GM12875 (cell line): ENCODE data around the gene PFKFB1.
A peak's percentile ranks its signal among the peaks of the same experiment; 100 is the strongest.

Source experiments
- H3K4me3 ChIP-seq: one replicate; pipeline ENCODE4 v1.5.1; 2011; ENCODE audit warnings: low read depth, low read length, control low read depth
- TF ChIP-seq, protein P1 (sequence below): IDR thresholded peaks from 2 replicates; pipeline ENCODE4 v1.5.1; 2011; ENCODE audit warnings: low read depth, mild to moderate bottlenecking, control low read depth, inconsistent platforms, low read length, moderate library complexity, borderline replicate concordance; ENCODE audit not compliant: insufficient read depth

The PFKFB1 gene

DNA sequence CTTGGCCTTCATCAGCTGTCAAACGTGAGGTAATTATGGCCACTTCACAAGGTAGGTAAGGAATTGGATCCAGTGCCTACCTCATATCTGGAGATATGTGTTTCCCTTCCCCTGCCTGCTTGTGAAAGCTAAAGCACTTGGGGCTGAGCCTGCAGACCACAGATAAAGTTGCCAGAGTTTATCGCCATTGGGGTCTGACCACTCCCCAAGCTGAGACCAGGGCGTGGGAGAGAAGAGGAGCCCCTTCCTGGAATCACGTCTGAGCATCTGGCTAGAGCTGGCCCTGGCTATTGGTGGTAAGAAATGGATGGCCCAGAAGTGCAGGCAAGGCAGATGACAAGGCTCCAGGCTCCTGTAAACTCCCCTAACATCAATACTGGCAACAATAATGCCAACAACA is 34.1 kb upstream of the PFKFB1 start:
- TF ChIP-seq, protein P1, sequence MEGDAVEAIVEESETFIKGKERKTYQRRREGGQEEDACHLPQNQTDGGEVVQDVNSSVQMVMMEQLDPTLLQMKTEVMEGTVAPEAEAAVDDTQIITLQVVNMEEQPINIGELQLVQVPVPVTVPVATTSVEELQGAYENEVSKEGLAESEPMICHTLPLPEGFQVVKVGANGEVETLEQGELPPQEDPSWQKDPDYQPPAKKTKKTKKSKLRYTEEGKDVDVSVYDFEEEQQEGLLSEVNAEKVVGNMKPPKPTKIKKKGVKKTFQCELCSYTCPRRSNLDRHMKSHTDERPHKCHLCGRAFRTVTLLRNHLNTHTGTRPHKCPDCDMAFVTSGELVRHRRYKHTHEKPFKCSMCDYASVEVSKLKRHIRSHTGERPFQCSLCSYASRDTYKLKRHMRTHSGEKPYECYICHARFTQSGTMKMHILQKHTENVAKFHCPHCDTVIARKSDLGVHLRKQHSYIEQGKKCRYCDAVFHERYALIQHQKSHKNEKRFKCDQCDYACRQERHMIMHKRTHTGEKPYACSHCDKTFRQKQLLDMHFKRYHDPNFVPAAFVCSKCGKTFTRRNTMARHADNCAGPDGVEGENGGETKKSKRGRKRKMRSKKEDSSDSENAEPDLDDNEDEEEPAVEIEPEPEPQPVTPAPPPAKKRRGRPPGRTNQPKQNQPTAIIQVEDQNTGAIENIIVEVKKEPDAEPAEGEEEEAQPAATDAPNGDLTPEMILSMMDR = no peak
- no peak overlapping the region for H3K4me3 ChIP-seq

DNA sequence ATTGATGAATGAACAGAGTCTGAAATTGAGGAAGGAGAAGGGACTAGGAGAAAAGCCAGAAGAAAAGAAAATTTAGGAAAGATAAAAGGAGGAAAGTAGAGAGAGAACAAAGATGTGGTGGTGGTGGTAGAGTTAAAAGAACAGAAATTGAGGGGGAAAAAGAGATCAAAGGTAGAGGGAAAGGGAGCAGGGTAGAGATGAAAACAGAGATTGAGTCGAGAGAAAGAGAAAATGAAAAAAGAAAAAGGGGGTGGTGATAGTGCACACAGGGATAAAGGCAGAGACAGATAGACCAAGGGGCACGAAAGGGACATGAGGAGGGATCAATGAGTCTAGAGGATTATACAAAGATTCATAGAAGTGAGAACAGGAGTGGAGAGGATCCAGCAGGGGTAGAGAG is 32.9 kb upstream of the PFKFB1 start:
- H3K4me3 ChIP-seq = no peak overlapping the region
- TF ChIP-seq, protein P1 = no peak

DNA sequence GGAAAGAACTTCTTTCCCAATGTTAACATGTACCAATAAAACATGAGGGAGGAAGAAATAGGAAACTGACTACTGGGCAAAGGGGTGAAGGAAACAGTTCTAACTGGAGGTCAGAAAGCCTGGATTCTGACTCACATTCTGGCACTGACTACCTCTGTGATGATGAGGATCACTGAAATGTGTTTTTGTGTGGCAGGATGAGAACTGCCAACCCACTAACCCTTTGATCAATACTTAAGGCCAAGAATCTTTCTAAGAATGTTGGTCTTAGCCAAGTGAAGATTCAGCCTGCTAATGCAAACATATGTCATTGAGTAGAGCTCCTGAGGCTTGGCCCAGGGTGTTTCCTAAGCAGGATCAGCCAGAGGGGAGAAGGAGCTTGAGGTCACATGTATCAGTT is 32.2 kb upstream of the PFKFB1 start:
- no peak overlapping the region for H3K4me3 ChIP-seq
- TF ChIP-seq, protein P1 = no peak

DNA sequence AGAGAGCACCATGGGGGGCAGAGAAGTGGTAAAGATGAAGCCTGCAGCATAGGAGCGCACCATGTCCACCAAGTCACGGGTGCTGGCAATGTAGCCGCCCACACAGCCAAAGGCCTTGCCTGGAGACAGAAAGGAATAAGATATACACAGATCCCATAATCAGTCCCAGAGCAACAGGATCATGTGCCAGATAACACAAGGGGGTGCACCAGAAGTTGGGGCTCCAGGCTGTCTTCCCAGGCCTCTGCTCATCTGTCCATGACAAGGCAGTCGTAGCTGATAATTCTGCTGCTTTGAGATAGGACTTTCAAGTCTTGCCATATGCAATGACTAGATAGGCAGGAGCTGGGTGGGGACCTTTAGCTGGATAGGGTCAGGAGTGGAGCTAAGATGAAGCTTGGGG is 20.9 kb upstream of the PFKFB1 start:
- no peak overlapping the region for H3K4me3 ChIP-seq
- TF ChIP-seq, protein P1 = no peak

DNA sequence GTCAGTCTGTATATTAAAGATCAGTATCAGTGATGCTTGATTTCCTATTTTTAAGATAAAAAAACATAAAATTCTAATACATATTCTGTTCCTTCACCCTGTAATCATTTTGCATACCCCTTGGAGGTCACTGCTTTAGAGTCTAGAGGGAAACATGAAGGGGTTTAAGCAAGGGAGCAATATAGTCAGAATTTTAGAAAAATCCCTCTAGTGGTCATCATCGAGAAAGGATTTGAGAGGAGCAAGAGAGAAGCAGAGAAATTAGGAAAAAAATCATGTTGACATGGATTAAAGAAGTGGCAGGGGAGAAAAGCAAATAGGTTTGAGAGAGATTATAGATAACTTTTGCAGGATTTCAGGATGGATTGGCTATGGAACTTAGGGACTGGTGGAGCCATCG is 17.3 kb upstream of the PFKFB1 start:
- TF ChIP-seq, protein P1 = peak; percentile 14; the same call in 1 of the 2 replicates

DNA sequence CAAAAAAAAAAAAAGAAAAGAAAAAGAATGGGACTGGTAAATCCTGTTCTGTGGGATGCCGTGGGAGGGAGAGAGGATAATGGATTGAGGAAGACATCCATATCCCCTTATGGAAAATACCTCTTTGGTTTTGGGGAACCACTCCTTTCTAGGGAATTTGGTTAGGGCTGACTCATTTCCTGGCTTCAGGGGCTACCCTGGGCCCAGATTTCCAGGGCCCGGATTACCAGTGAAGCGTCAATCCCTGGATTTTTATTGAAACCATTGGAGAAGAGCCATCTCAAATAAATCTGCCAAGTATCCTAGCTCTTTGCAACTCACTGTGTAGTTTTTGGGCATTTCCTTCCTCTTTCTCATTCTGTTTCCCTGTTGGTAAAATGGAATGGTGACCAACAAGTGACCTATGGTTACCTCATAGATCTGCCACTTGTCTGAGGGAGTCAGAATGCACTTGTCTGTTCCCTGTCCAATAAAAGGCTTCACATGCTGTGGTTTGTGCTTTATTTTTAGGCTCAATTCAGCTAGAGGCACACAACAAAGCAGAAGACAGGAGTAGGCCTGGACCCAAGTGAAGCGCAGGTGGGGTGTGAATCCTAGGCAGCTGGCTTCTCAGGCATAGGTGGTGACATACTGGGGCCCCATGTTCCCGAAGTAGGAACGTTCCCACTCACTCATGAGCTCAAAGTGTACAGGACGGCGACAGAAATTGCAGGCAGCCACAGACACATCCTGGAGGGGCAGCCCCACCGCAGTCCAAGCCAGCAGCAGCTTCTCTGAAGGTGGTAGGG is 14.8 kb upstream of the PFKFB1 start:
- TF ChIP-seq, protein P1 = no peak
- H3K4me3 ChIP-seq = no peak overlapping the region

More for the DNA sequence above, 17.3 kb upstream of the PFKFB1 start:
- no peak overlapping the region for H3K4me3 ChIP-seq

DNA sequence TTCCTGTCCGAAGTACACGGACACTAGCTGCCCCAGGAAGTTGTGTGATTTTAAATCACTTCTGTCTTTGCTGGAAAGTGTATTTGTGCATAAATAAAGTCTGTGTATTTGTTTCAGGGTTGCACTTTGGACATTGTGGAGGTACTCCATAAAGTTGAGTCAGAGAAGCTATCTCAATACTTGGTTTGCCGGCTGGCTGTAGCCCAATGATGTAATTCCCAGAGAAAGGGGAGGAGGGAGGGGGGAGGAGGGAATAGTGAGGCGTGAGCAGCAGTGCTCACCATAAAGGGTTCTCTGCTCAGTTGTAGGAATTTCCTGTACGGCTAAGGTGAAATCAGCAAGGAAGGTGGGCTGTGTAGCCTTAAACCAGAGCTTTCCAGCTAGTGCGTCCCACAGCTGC is 13.7 kb upstream of the PFKFB1 start:
- TF ChIP-seq, protein P1 = no peak
- H3K4me3 ChIP-seq = no peak overlapping the region
